T47D (cell line): Measurements from ENCODE around the gene DDX1.

Experiments
- DNase-seq, 2 experiments: peaks; one replicate each; pipeline versions ENCODE4 v3.0.0 to v3.0.0-alpha.2; 2011 to 2012; ENCODE audit warnings: low read depth in 1 of 2, low spot score in 1 of 2
- JUND ChIP-seq: IDR thresholded peaks from 2 replicates; pipeline ENCODE4 v1.6.1; 2012; ENCODE audit warnings: low read depth
- in situ Hi-C: cut with HindIII; loops from 2 replicates; pipeline ENCODE4 v1.10.0; 2016; ENCODE audit warnings: low sequenced_read_pairs, low pct_unique_long_range_greater_than_20kb

Gene DDX1

GRCh38 chr2:15594291-15595256 lies 2.9 kb downstream of the DDX1 start:
- no peak for DNase-seq
- in situ Hi-C loops, result no loop called here
- TF ChIP-seq JUND, result no peak

- TF ChIP-seq JUND, result no peak
- DNase-seq, result no peak
- in situ Hi-C loops, result no loop called here
These were observed 3.8 kb downstream of the DDX1 start for GRCh38 chr2:15595342-15595905.

DNA sequence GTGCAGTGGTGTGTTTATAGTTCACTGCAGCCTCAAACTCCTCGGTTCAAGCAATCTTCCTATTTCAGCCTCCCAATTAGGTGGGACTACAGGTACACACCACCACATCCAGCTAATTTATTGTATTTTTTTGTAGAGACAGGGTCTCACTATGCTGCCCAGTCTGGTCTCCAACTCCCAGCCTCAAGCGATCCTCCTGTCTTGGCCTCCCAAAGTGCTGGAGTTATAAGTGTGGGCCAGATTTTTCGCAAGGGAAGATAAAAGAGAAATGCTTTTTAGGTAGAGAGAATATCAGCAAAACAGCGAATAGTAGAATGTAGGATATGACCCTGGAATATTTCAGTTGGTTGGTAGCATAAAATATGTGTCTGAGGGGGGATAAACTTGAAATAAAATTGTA lies 4.3 kb downstream of the DDX1 start:
- no peak for TF ChIP-seq JUND
- DNase-seq, result no peak
- in situ Hi-C loops, result no loop called here

DNA sequence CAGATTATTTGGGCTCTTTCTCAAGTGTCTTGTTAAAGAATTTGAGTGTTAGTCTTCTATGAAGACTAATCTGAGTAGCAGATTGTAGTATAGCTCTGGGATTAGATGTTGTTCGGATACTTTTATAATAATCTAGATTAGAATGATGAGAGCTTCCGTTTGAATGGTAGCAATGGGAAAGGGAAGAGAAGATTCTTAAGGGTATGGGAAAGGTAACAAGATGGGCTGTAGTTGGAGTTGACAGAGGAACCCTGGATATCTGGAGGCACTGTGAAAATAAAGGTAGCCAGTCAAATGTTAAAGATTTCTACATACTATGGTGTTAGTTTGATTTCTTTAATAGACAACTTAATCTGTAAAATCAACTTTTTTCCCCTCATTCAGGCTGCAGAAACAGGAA lies 4.7 kb downstream of the DDX1 start:
- in situ Hi-C loops, result no loop called here
- DNase-seq, result no peak
- TF ChIP-seq JUND, result no peak

GRCh38 chr2:15596968-15597367 lies 5.3 kb downstream of the DDX1 start:
- in situ Hi-C loops, result no loop called here
- DNase-seq, result no peak
- TF ChIP-seq JUND, result no peak

DNA sequence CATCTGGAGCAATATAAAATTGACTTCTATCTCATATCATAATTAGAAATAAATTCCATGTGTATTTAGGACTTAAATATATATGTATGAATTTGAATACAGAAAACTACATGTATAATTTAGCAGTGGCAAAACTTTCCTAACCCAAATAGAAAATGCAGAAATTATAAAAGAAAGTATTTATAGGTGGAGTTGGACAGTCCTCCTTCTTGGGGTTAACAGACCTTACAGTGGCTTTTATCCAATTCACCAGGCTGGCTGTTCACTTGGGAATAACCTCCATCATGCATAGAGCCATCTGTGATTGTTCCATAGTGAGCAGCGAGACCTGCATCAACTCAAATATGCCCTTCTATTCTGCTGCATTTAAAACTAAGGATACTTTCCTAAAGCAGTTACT lies 8.3 kb downstream of the DDX1 start:
- in situ Hi-C loops, result no loop called here
- TF ChIP-seq JUND, result no peak
- no peak for DNase-seq

GRCh38 chr2:15601681-15602080 lies 10.0 kb downstream of the DDX1 start:
- in situ Hi-C loops, result no loop called here
- DNase-seq, result no peak
- TF ChIP-seq JUND, result no peak

GRCh38 chr2:15602393-15602792 lies 10.7 kb downstream of the DDX1 start:
- in situ Hi-C loops, result no loop called here
- TF ChIP-seq JUND, result no peak
- DNase-seq, result no peak

DNA sequence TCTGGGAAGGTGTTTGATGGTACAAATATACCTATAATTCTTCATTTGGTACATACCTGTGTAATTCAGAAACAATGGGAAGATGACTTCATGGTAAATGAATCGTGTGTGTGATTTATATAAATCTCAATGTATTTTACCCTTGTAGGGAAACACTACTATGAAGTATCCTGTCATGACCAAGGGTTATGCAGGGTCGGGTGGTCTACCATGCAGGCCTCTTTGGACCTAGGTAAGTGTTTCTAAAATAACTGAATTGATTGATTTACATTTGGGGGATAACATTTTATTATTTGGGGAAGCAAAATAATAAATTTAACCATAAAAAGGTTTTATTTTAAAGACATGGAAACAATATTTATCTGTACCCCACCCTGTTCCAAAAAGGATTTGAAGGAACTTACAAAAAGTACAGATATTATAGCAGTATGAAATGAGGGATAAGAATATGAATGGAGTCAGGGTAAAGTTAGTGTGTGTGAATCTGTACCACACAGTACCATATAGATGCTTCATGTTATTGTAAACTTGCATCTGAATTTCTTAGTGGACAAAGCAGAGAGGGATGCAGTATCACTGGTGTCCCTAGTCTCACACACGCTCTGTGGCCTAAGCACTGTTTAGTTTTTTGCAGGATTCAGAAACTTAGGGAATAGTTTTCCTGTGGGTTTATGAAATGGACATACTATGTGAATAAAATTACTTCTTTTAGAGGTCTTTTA lies 11.5 kb downstream of the DDX1 start:
- in situ Hi-C loops, result no loop called here
- no peak for DNase-seq
- no peak for TF ChIP-seq JUND

GRCh38 chr2:15603948-15604347 lies 12.3 kb downstream of the DDX1 start:
- no peak for DNase-seq
- in situ Hi-C loops, result no loop called here
- no peak for TF ChIP-seq JUND

GRCh38 chr2:15605721-15606120 lies 14.1 kb downstream of the DDX1 start:
- no peak for DNase-seq
- in situ Hi-C loops, result no loop called here
- TF ChIP-seq JUND, result no peak

GRCh38 chr2:15606481-15607441 lies 15.1 kb downstream of the DDX1 start:
- in situ Hi-C loops, result no loop called here
- no peak for DNase-seq
- TF ChIP-seq JUND, result no peak
